Activated CD8-positive, alpha-beta memory T cell treated with anti-CD3 and anti-CD28 coated beads, Interleukin-2, amount 50 U/mL, for 1 hour (primary cell): Measurements from ENCODE around the gene C1S.

ENCODE experiments used
- DNase-seq: peaks from one replicate; pipeline ENCODE4 v3.0.0-alpha.2; 2020; ENCODE audit errors: extremely low read depth

Gene C1S

GRCh38 chr12:7075939-7076338 lies 15.4 kb downstream of the C1S start:
- no peak for DNase-seq

- no peak for DNase-seq
These were observed 16.0 kb downstream of the C1S start for GRCh38 chr12:7076493-7076892.

GRCh38 chr12:7078163-7078562 lies 17.6 kb downstream of the C1S start:
- no peak for DNase-seq

- DNase-seq: no peak
These were observed 19.3 kb downstream of the C1S start for GRCh38 chr12:7079826-7080125.

GRCh38 chr12:7081037-7081436 lies 20.5 kb downstream of the C1S start:
- DNase-seq: no peak

- no peak for DNase-seq
These were observed 22.6 kb downstream of the C1S start for GRCh38 chr12:7083125-7083524.

GRCh38 chr12:7089196-7089871 lies 28.8 kb downstream of the C1S start:
- no peak for DNase-seq

- no peak for DNase-seq
These were observed 29.9 kb downstream of the C1S start for GRCh38 chr12:7090222-7090998.

GRCh38 chr12:7091171-7091570 lies 30.7 kb downstream of the C1S start:
- no peak for DNase-seq

- no peak for DNase-seq
These were observed 31.2 kb downstream of the C1S start for GRCh38 chr12:7091660-7092228.

- peak; percentile 21 for DNase-seq
These were observed 31.9 kb downstream of the C1S start, which contains the start of gene C1R for GRCh38 chr12:7092229-7092985. Gene C1R, minus strand, starts transcription at chr12:7092445. Its CDS starts 57 bp downstream, at chr12:7092388.

- no peak for DNase-seq
These were observed 32.5 kb downstream of the C1S start for GRCh38 chr12:7092986-7093460.

- DNase-seq: no peak
These were observed 33.0 kb downstream of the C1S start for GRCh38 chr12:7093486-7093885.

GRCh38 chr12:7093892-7094291 lies 33.4 kb downstream of the C1S start:
- DNase-seq: no peak

- DNase-seq: no peak
These were observed 35.8 kb downstream of the C1S start for GRCh38 chr12:7096006-7096932.

GRCh38 chr12:7096979-7097378 lies 36.5 kb downstream of the C1S start:
- no peak for DNase-seq

GRCh38 chr12:7099290-7099996 lies 38.9 kb downstream of the C1S start:
- DNase-seq: no peak

- DNase-seq: no peak
These were observed 39.7 kb downstream of the C1S start for GRCh38 chr12:7100239-7100638.

- DNase-seq: no peak
These were observed 40.7 kb downstream of the C1S start for GRCh38 chr12:7101047-7101693.

- no peak for DNase-seq
These were observed 41.2 kb downstream of the C1S start for GRCh38 chr12:7101694-7102131.
